HL-60/S4 treated with retinoic acid at 250 ng/mL for 4 days and 3 days (cell line): Measurements from ENCODE around the gene ATXN1.
"Not testable (repeated sequence)": the region's sequence is repeated elsewhere in the genome, so short reads cannot be mapped to it uniquely, and the experiment has no call there.

Experiments used
- in situ Hi-C: fragments of 300-500 bp; cut with MboI; formaldehyde crosslinking; loops from 2 replicates; pipeline ENCODE4 v1.7.0; 2022; ENCODE audit warnings: low sequenced_read_pairs

Gene ATXN1

DNA sequence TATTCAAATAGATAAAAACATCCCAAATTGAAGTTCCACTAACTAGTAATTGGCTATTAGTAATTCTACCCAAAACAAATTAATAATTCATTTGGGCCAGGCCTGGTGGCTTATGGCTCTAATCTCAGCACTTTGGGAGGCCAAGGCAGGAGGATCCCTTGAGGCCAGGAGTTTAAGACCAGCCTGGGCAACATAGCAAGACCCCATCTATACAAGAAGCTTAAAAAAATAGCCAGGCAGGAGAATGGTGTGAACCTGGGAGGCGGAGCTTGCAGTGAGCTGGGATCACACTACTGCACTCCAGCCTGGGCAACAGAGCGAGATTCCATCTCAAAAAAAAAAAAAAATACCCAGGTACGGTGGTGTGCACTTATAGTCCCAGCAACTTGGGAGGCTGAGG lies 379.3 kb downstream of the ATXN1 start:
- in situ Hi-C loops = not testable (repeated sequence)

DNA sequence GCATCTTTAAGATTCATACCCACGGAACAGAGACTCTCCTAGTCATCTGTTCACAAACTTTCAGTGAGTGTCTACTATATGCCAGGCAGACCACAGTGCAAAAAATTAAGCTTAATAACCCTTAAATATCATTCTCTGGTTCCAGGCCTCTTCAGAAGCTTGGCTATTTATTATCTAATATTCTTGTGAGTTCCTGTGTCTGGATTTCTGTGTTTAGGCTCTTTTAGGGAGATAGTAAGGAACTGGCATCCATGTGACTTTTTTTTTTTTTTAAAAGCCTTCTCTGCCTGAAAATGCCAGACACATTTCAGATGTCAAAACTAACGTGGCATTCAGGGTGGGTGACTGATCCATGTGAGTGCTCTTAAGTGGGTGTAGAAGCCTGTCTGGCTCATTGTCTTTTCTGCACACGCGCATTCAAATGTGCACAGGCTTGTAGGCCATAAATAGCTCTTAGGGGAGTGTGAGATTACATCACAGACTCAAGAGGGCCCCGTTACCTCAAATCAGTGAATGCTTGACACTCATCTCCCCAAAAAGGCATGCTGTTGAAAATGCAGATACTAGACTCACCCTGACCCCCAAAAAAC lies 380.9 kb downstream of the ATXN1 start:
- in situ Hi-C loops = no loop called here

DNA sequence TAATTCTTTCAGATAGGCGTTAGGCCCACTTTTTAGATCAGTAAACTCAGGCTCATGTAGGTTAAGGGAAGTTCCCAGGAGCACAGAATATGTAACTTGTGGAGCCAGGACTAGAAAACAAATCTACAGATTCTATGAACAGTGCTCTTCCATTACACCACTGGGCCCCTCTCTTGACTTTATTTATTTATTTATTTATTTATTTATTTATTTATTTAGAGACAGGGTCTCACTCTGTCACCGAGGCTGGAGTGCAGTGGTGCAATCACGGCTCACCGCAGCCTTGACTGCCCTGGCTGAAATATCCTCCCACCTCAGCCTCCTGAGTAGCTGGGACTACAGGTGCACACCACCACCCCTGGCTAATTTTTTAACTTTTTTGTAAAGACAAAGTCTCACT lies 382.9 kb downstream of the ATXN1 start:
- in situ Hi-C loops = not testable (repeated sequence)

DNA sequence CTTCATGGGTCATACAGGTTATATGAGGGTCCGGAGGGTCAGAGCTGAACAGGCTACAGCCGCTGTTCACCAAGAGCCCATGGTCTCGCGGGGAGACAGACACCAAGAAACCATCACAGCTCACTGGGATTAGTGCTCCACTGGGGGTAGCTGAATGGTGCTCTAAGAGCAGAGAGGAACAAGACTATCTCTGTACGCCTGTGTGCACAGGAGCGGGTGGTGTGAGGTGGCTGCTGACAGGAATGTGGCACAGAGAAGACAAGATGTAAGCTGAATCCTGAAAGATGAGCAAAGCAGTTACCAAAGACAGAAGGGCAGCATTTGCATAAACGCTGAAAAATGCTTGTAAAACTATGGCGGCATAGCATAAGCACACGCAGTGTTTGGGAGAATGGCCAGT lies 383.8 kb downstream of the ATXN1 start:
- in situ Hi-C loops = no loop called here

- in situ Hi-C loops = no loop called here
Measured at GRCh38 chr6:16375843-16376242, 385.4 kb downstream of the ATXN1 start.

DNA sequence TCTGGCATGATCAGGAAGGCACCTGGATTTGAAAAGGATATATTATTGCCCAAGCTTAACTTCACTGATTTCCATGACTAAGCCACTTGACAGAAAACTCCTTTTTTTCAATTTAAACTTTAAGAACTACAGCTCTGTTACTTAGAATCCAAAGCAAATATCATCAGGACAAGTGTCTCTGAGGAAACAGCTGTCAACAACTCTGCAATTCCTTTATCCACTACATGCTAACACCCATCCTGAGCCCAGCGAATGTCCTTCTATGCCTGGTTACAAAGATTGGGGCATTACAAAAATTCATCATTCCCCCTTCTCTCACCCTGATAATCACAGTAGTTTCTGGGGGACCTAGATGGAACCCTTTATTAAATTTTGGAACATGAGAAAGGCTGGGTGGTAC lies 386.1 kb downstream of the ATXN1 start:
- in situ Hi-C loops = no loop called here

DNA sequence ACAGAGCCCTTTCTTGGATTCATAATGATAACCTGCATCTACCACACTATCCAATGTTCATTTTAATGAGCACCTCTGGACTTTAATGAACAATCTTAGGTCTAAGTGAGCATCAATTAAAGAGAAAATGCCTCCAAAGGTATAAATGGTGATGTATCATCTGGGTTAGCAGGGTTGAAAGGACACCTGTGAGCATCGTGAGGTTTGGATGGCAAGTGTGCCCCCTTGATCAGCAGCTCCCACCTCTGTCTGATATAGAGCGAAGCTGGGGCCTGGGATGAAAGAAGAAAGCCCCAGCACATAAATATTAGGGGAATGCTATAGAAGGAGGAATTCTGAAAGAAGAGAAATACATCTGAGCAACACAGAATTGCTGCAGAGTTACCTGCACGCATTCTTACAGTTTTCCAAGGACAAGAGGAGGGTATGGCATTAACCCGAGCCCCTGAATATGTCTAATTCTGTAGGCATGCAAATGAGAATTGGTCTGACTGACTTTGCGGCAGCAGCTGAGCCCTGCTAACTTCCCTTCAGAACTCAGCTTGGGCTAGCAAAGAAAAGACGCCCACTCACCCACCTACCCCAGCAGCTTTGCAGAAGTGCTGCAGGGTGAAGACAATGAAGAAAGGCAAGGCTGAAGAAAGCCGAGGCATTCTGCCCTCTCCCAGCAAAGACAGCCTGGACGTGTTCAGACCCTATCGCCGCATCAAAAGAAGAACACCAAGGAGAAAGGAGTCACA lies 386.6 kb downstream of the ATXN1 start:
- in situ Hi-C loops = no loop called here

DNA sequence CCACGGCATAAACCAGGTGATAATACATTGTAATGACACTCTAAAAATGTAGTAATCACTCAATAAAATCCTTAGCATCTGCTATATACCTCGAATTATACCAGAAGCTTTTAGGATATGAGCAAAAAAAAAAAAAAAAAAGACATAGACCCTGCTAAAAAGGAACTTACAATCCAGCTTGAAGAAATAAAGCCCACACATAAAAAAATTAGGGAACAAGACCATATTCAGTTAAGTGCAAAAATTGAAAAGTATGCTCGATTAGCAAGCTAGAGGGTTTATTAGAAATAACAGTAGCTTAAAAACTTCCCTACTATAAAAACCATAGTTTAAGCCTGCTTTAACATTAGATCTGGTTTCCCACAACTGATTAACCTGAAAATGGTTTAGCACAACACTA lies 387.2 kb downstream of the ATXN1 start:
- in situ Hi-C loops = no loop called here

DNA sequence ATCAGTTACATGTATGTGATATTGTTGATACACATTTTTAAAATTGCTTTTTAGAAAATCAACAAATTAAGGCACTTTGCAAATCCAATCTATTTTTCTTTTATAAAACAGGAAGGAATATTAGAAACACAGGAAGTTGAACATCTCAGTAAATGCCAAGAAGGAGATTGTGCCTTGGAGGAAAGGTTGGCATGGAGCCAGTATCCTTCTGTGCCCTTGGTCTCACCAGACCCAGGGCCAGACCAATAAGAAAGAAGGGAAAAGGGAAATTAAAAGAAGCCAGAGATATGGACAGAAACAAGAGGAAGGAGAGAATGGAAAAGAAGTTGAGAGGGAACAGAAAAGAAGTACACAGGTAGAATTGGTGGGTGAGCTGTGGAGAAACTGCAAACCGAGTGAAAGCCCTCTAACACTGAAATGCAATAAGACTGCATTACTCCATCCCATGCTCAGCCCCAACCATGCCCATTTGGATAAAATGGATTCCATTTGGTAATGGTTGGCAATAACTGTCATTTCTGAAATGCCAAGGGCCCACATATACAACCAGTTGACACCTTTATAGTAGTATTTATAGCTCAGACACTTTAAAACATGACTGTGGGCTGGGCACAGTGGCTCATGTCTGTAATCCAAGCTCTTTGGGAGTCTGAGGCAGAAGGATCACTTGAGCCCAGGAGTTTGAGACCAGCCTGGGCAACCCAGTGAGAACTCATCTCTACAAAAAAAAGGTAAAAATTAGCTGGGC lies 389.1 kb downstream of the ATXN1 start:
- in situ Hi-C loops = no loop called here

GRCh38 chr6:16371401-16371800 lies 389.9 kb downstream of the ATXN1 start:
- in situ Hi-C loops = no loop called here

DNA sequence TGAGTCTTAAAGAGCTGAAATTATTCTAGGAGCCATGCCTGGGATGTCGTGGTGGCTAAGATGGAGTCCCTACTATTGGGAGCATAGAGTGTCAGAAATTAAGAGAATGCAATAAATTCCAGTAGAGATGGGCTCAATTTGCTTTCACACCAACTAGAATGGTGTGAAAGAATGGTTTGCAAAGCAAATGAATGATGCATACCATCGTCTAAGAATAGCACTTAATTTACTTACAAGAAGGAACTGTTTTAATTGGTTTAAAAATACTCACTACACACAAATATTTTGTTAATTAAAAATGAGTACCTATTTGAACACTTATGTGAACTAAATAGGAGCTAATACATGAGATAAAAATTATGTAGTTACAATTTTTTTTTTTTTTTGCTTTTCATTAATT lies 390.3 kb downstream of the ATXN1 start:
- in situ Hi-C loops = no loop called here

DNA sequence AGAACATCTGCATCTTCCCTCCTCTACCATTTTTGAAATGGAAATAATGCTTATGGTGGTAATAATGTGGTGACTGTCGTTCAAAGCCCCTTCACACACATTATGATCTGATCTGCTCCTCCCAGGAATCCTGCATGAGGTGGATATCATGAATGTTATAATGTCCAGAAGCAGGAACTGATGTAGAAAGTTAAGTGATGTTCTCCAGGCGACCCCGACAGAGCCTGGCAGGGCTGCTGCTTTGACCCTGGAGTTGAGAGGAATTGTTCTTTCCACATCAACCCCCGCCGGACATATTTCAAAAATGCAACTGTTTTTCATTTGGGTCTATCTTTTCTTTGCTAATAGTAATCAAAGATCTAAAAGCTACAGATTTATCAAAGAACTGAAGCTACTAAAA lies 391.3 kb downstream of the ATXN1 start:
- in situ Hi-C loops = no loop called here

- in situ Hi-C loops = no loop called here
Measured at GRCh38 chr6:16369140-16369745, 392.0 kb downstream of the ATXN1 start.

- in situ Hi-C loops = no loop called here
Measured at GRCh38 chr6:16367571-16367970, 393.7 kb downstream of the ATXN1 start.

GRCh38 chr6:16363749-16364148 lies 397.5 kb downstream of the ATXN1 start:
- in situ Hi-C loops = no loop called here

DNA sequence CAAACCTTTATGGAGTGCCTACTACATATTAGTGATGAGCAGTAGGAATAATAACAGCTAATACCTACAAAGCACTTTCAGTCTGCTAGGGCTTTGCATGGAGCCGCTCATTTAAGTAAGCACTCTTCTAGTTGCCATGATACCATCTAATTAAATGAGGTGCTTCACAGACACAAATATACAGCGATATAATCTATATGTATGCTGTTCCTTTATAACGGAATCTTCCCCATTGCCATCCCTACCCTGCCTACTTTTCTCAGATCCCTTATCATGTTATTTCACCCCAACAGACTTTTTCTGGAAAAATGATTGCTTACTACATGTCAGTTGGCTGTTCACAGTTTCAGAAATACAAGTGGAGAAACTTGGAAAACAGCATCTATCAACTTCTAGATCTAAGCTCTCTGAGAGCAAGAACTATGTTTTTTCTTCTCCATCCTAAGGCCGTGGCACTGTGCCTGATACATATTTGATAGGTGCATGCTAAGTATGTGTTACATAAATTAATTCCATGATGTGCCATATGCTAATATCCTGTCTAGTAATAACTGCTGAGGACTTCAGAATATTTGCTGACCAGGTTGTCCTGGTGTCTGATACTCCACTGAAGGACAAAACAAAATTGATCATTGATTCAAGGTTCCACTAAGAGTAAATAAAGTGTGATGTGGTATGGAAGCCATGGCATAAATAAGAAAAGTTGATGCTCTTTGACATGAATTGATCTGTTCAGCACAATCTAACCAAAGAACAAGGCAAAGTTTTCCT lies 398.3 kb downstream of the ATXN1 start:
- in situ Hi-C loops = no loop called here

DNA sequence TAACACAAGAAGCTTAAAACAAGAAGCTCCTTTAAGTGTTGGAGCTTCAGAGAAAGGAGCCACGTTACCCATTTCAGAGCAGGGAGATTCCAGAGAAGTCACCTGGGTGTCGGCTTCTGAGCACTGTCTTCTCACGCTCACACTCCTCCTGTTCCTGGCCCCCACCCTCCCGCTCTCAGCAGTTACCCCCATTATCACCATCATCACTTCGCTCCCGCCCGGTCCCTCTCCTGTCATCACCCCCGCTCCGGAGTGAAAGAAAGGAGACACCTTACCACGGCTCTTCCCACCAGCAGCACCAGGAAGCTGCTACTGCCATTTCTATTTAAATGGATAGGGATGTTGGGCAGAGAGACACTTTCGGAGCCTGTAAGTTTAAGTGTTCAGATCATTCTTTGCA lies 399.0 kb downstream of the ATXN1 start:
- in situ Hi-C loops = no loop called here

DNA sequence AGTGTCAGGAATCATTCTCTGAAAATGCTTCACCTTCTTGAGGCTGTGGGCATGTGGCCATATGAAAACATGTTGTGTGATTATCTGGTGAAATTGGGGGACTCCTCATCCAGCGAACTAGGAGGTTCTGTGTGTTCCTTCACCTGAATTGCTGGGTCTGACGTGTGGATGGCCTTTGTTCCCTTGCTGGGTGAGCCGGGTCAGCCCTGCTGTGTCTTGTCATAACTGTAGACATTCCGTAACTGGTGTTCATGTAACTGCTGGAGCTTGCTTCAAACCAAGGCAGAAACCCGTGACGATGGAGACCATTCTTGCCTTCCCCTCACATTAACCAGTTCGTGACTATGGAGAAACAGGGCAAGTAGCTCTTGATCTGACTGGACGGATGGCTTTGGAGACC lies 399.4 kb downstream of the ATXN1 start:
- in situ Hi-C loops = no loop called here

DNA sequence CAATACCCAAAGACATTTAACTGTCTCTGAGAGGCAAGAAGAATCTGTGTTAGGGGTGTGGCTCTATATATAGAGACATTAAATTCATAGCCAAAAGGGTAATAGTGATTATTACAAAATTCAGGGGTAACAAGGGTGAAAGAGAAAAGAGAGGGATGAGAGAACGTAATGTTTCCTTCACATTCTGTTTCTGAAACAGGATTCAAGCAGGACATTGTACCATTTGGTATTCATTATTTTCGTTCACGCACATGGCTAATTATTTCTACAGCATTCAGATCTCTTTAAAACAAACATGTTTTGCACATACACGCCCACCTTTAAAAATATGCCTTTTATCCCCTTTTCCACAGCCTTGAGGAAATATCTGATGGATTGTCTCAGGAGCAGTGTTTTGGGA lies 400.1 kb downstream of the ATXN1 start:
- in situ Hi-C loops = no loop called here

DNA sequence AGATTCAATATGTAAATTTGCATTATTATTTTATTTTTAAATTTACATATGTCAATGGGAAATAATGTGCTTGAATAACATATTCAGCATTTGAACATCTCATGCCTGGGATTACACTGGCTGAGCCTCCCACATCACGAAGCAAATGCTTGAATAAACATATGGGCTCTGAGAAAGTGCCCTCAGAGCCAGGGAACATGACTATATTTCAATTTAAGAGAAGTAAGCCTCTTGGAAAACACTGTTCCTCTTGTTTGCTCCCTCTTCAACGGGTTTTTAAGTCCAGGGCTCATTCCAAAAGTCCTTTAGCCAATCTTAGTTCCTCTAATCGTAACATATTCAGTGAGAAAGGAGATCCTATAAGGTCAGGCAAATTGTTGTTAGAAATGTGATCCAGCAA lies 400.9 kb downstream of the ATXN1 start:
- in situ Hi-C loops = no loop called here

DNA sequence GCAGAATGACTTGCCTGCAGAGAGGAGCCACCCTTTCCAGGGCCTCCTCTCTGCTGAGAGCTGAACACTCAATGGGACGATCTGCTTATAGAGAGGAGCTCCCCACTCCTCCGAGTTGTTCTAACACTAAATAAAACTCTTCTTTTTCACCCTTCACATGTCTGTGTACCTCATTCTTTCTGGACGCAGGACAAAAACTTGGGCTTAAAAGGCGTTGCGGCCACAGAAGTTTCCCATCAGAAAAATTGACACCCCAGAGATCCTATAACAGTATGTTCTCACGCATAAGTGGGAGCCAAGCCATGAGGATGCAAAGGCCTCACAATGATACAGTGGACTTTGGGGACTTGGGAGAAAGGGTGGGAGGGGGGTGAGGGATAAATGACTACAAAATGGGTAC lies 401.7 kb downstream of the ATXN1 start:
- in situ Hi-C loops = no loop called here
